Colonic mucosa (tissue), 4 donors: ENCODE measurements around the gene PTGFRN. TPM values are rescaled to one million over a fixed set of nuclear protein-coding genes. Genes with fewer than 3 reads are reported as not detected.

Source experiments
- DNase-seq: peaks from one replicate; pipeline ENCODE4 v3.0.0-alpha.2; 2020
- H3K27ac ChIP-seq: fragments of 200-600 bp; one replicate; pipeline ENCODE4 v1.8.0; 2021
- H3K27me3 ChIP-seq: fragments of 200-600 bp; one replicate; pipeline ENCODE4 v1.8.0; 2021
- H3K36me3 ChIP-seq: fragments of 200-600 bp; one replicate; pipeline ENCODE4 v1.8.0; 2021
- H3K4me1 ChIP-seq: fragments of 200-600 bp; one replicate; pipeline ENCODE4 v1.8.0; 2021; ENCODE audit warnings: mild to moderate bottlenecking
- H3K4me3 ChIP-seq: fragments of 200-600 bp; one replicate; pipeline ENCODE4 v1.8.0; 2021
- H3K9ac ChIP-seq, 2 donors: one replicate each; pipeline ENCODE4 v1.7.0; 2013; ENCODE audit warnings: control low read depth in 2 of 2, low read depth in 2 of 2, low read length in 2 of 2
- H3K9me3 ChIP-seq: fragments of 200-600 bp; one replicate; pipeline ENCODE4 v1.8.0; 2021
- CTCF ChIP-seq: fragments of 200-600 bp; IDR thresholded peaks from one replicate; pipeline ENCODE4 v1.8.0; 2022; ENCODE audit warnings: antibody characterized with exemption, mild to moderate bottlenecking
- intact Hi-C: fragments of 100-400 bp; cut with DNase I; formaldehyde crosslinking; loops from one replicate; pipeline ENCODE4 v1.14.1; 2022
- total RNA-seq, 2 donors: library from RNA; stranded (reverse); fragmentation: NEBNext Ultra II Directional in 1 of 2; extraction: Animal tissue kit (Norgen Biotek cat#: 25700) in 1 of 2; gene quantifications; one replicate each; pipeline ENCODE4 v1.2.1, GENCODE V29; 2021
- donor health status: healthy.
- donor health status: DM: no; HTN: no; CAD: no.
- donor health status: DM: no; HTN: no; CAD: no.

Gene PTGFRN
- total RNA-seq, 2 donors from 2014 or later = 94.9 TPM

- Histone ChIP-seq H3K36me3 (no peaks in the 10 kb centered on the region), H3K27ac (no peak overlapping the region), H3K4me1 (no peaks in the 10 kb centered on the region), H3K9me3 (no peaks in the 10 kb centered on the region), H3K27me3 (no peaks in the 10 kb centered on the region), H3K4me3 (no peak overlapping the region), H3K9ac (no peak overlapping the region)
- no peak for DNase-seq
- TF ChIP-seq CTCF = no peak
- intact Hi-C loops = no loop called here
These were observed 103.7 kb downstream of the PTGFRN start for GRCh38 chr1:117013309-117013858.

- H3K9ac ChIP-seq = no peak overlapping the region
- no peak for TF ChIP-seq CTCF
- intact Hi-C loops = no loop called here
These were observed 104.5 kb downstream of the PTGFRN start for GRCh38 chr1:117014209-117014608.

GRCh38 chr1:117015724-117016123 lies 106.0 kb downstream of the PTGFRN start:
- H3K36me3 ChIP-seq = no peaks in the 10 kb centered on the region
- no peaks in the 10 kb centered on the region for H3K9me3 ChIP-seq
- no peaks in the 10 kb centered on the region for H3K27me3 ChIP-seq
- no peak overlapping the region for H3K27ac ChIP-seq
- no peaks in the 10 kb centered on the region for H3K4me1 ChIP-seq
- intact Hi-C loops = no loop called here
- no peak for TF ChIP-seq CTCF
- DNase-seq = no peak
- H3K4me3 ChIP-seq = no peak overlapping the region
- no peak overlapping the region for H3K9ac ChIP-seq

More at GRCh38 chr1:117014209-117014608, 104.5 kb downstream of the PTGFRN start:
- no peaks in the 10 kb centered on the region for H3K4me1 ChIP-seq
- no peak overlapping the region for H3K4me3 ChIP-seq
- no peak overlapping the region for H3K27ac ChIP-seq
- no peaks in the 10 kb centered on the region for H3K9me3 ChIP-seq
- no peaks in the 10 kb centered on the region for H3K36me3 ChIP-seq
- H3K27me3 ChIP-seq = no peaks in the 10 kb centered on the region
- no peak for DNase-seq

- H3K27me3 ChIP-seq = no peaks in the 10 kb centered on the region
- H3K9ac ChIP-seq = no peak overlapping the region
- no peak for DNase-seq
- no peak overlapping the region for H3K4me3 ChIP-seq
- intact Hi-C loops = no loop called here
- H3K27ac ChIP-seq = no peak overlapping the region
- no peaks in the 10 kb centered on the region for H3K9me3 ChIP-seq
- no peaks in the 10 kb centered on the region for H3K36me3 ChIP-seq
- TF ChIP-seq CTCF = no peak
- no peaks in the 10 kb centered on the region for H3K4me1 ChIP-seq
These were observed 107.3 kb downstream of the PTGFRN start for GRCh38 chr1:117017062-117017461.

- Histone ChIP-seq H3K27ac (no peak overlapping the region), H3K9ac (no peak overlapping the region), H3K27me3 (no peaks in the 10 kb centered on the region), H3K36me3 (no peaks in the 10 kb centered on the region), H3K9me3 (no peaks in the 10 kb centered on the region), H3K4me1 (no peaks in the 10 kb centered on the region), H3K4me3 (no peak overlapping the region)
- no peak for TF ChIP-seq CTCF
- intact Hi-C loops = no loop called here
- no peak for DNase-seq
These were observed 107.9 kb downstream of the PTGFRN start for GRCh38 chr1:117017648-117018047.
